Kidney (tissue), 14 donors: Measurements from ENCODE around the gene PRKAR1A. TPM values are rescaled to one million over a fixed set of nuclear protein-coding genes. Genes with fewer than 3 reads are reported as not detected.

Experiments used
- DNase-seq, 5 donors: peaks; one replicate each; pipeline ENCODE4 v3.0.0-alpha.2; 2013 to 2020
- FAIRE-seq: peaks from 2 replicates; lab custom pipeline; 2012; peaks lifted over from hg19 to GRCh38; lab: Jason Lieb, UNC
- H3K27ac ChIP-seq, 2 donors: one replicate each; pipeline ENCODE4 v1.7.0; 2013; ENCODE audit warnings: low read depth in 2 of 2, low read length in 2 of 2, inconsistent platforms in 1 of 2
- H3K27me3 ChIP-seq: one replicate; pipeline ENCODE4 v1.7.1; 2013; ENCODE audit warnings: low read length, inconsistent platforms; ENCODE audit not compliant: control insufficient read depth, insufficient read depth
- H3K36me3 ChIP-seq, 3 donors: one replicate each; pipeline versions ENCODE4 v1.7.0 to v1.7.1; 2013; ENCODE audit warnings: low read length in 3 of 3, control low read depth in 1 of 3, inconsistent platforms in 1 of 3; ENCODE audit not compliant: insufficient read depth in 3 of 3, control insufficient read depth in 2 of 3
- H3K4me1 ChIP-seq, 3 donors: one replicate each; pipeline versions ENCODE4 v1.7.0 to v1.7.1; 2013; ENCODE audit warnings: low read length in 3 of 3, inconsistent platforms in 1 of 3, low read depth in 1 of 3; ENCODE audit not compliant: control insufficient read depth in 2 of 3, insufficient read depth in 2 of 3
- H3K4me3 ChIP-seq, 3 donors: one replicate each; pipeline versions ENCODE4 v1.7.0 to v1.8.1; 2013; ENCODE audit warnings: low read length in 3 of 3, control low read depth in 1 of 3, inconsistent platforms in 1 of 3
- H3K9ac ChIP-seq, 3 donors: one replicate each; pipeline versions ENCODE4 v1.7.0 to v1.7.1; 2013; ENCODE audit warnings: low read length in 3 of 3, control low read depth in 1 of 3, inconsistent platforms in 1 of 3
- H3K9me3 ChIP-seq, 3 donors: one replicate each; pipeline versions ENCODE4 v1.7.0 to v1.7.1; 2013; ENCODE audit warnings: low read length in 3 of 3, control low read depth in 1 of 3, inconsistent platforms in 1 of 3; ENCODE audit not compliant: control insufficient read depth in 2 of 3, insufficient read depth in 1 of 3
- CTCF ChIP-seq: IDR thresholded peaks from 3 replicates; pipeline ENCODE4 v1.5.1; 2012; ENCODE audit warnings: mild to moderate bottlenecking, moderate library complexity, borderline replicate concordance; ENCODE audit not compliant: insufficient read depth; ENCODE audit errors: extremely low read depth
- intact Hi-C: fragments of 100-400 bp; cut with DNase I; formaldehyde crosslinking; loops from one replicate; pipeline ENCODE4 v1.11.1; 2022
- polyA plus RNA-seq: library from polyadenylated mRNA; stranded (reverse); fragments of 350-450 nt; fragmentation: Illumina TruSeq; extraction: RNeasy Lipid Tissue Mini Kit (QIAGEN cat#74804); gene quantifications from one replicate; pipeline ENCODE4 v1.2.3, GENCODE V29; 2014; ENCODE audit warnings: low read depth, low replicate concordance; ENCODE audit not compliant: insufficient read depth
- total RNA-seq: library from RNA; stranded (reverse); fragmentation: NEBNext Ultra II Directional; extraction: Animal tissue kit (Norgen Biotek cat#: 25700); gene quantifications from one replicate; pipeline ENCODE4 v1.2.1, GENCODE V29; 2021
- donor health status: control.
- donor health status: control.
- donor health status: control.
- donor health status: control.
- donor health status: control.
- donor health status: DM: yes; HTN: yes; CAD: no.
- donor health status: Normal renal cell carcinoma (clear cell type).

Gene PRKAR1A
- total and polyA plus RNA-seq, 2 donors from 2014 or later = 92.3 to 340 TPM

DNA sequence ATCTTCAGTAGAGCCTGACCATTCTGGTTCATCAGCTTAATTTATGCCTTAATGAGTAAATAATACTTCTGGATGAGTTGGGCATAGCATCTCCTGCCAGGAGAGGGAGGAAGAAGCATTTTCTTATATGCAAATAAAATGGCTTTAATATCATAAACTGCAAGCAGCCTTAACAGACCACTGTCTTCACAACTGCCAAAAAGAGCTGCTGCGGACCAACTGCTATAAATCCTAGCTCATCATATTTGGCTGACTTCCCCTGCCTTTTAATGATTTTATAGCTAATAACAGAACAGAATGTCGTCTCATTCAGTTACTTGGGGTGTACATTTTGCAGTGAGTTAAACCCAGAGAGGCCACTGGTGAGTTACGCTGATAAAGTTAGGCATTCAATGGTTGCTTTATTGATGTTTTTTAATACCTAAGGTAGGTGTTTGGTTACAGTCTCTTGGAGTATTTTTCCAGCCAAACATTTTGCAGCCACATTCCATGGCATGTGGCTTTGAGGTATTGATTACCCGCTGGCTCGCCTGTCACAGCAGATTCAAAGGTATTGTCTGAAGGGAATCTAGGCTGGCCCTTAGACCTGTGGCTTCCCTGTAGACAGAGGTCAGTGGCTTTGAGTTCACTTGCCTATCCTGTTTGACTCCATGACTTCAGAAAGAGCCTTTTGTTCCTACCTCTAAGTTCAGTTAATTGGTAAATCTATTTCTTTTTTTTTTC, 72.5 kb downstream of the PRKAR1A start:
- Histone ChIP-seq H3K27me3 (no peaks in the 10 kb centered on the region), H3K9ac (no peak overlapping the region), H3K4me1 (no peaks in the 10 kb centered on the region), H3K9me3 (no peaks in the 10 kb centered on the region), H3K27ac (no peak overlapping the region), H3K4me3 (no peak overlapping the region), H3K36me3 (no peaks in the 10 kb centered on the region)
- TF ChIP-seq CTCF = no peak
- peak in 1 of 5 donors; percentile 49 for DNase-seq
- intact Hi-C loops = no loop called here
- no peak for FAIRE-seq

GRCh38 chr17:68585643-68586042, 73.4 kb downstream of the PRKAR1A start:
- FAIRE-seq (no peak), DNase-seq (no peak)
- no peak overlapping the region for H3K27ac ChIP-seq
- H3K27me3 ChIP-seq = no peaks in the 10 kb centered on the region
- intact Hi-C loops = no loop called here
- no peak for TF ChIP-seq CTCF
- H3K36me3 ChIP-seq = no peaks in the 10 kb centered on the region
- H3K9ac ChIP-seq = no peak overlapping the region
- no peaks in the 10 kb centered on the region for H3K9me3 ChIP-seq
- H3K4me3 ChIP-seq = no peak overlapping the region
- H3K4me1 ChIP-seq = no peaks in the 10 kb centered on the region

DNA sequence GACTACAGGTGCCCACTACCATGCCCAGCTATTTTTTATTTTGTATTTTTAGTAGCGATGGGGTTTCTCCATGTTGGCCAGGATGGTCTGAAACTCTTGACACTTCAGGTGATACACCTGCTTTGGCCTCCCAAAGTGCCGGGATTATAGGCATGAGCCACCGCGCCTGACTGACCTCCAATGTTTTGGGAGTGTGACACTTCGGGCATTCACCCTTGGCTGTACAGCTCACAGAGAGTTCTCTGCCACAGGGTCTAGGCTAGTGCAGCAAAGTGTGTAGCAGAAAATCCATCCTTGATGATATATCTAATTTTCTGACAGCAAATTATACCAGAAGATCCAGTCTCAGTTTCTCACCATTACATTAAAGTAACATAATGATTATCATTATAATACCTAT, 74.8 kb downstream of the PRKAR1A start:
- Histone ChIP-seq H3K27ac (no peak overlapping the region), H3K36me3 (no peaks in the 10 kb centered on the region), H3K4me1 (no peaks in the 10 kb centered on the region), H3K9me3 (no peaks in the 10 kb centered on the region), H3K9ac (no peak overlapping the region), H3K4me3 (no peak overlapping the region), H3K27me3 (no peaks in the 10 kb centered on the region)
- no peak for DNase-seq
- no peak for TF ChIP-seq CTCF
- FAIRE-seq = no peak
- intact Hi-C loops = no loop called here

- H3K36me3 ChIP-seq = no peaks in the 10 kb centered on the region
- intact Hi-C loops = no loop called here
- H3K9ac ChIP-seq = no peak overlapping the region
- no peak overlapping the region for H3K27ac ChIP-seq
- DNase-seq = no peak
- TF ChIP-seq CTCF = no peak
- no peaks in the 10 kb centered on the region for H3K27me3 ChIP-seq
- no peaks in the 10 kb centered on the region for H3K9me3 ChIP-seq
- H3K4me3 ChIP-seq = no peak overlapping the region
- H3K4me1 ChIP-seq = no peaks in the 10 kb centered on the region
- no peak for FAIRE-seq
Observed at GRCh38 chr17:68587847-68588246, 75.6 kb downstream of the PRKAR1A start.
